IMR-90 (cell line): ENCODE measurements around the gene LTBP2. TPM values are rescaled to one million over a fixed set of nuclear protein-coding genes. Genes with fewer than 3 reads are reported as not detected.
A peak's percentile ranks its signal among the peaks of the same experiment; 100 is the strongest.

ENCODE experiments used
- ATAC-seq: fragments of 200-7000 bp; cut with Tn5 transposase; 2 replicates; pipeline ENCODE4 v1.9.1; 2020; ENCODE audit warnings: low read depth, mild to moderate bottlenecking, moderate library complexity
- BruUV-seq: library from RNA; stranded (reverse); fragments of 400-500 nt; replicated peaks from 2 replicates; lab custom pipeline; 2021; lab: Mats Ljungman, UMichigan
- CTCF ChIA-PET: fragments of 300-600 bp; formaldehyde crosslinking; extraction: SDS; loops from one replicate; lab custom pipeline; 2021; ENCODE audit warnings: antibody characterized with exemption; lab: Yijun Ruan, JAX
- POLR2A ChIA-PET: fragments of 300-600 bp; sonication (Branson Sonifier 250); formaldehyde crosslinking; loops from one replicate; lab custom pipeline; 2022; ENCODE audit warnings: antibody characterized with exemption; ENCODE audit not compliant: unreplicated experiment; lab: Charles Lee
- DNase-seq: peaks from one replicate; pipeline ENCODE4 v3.0.0; 2013
- H2AFZ ChIP-seq: replicated peaks from 2 replicates; pipeline ENCODE3; 2013; ENCODE audit warnings: low read length, mild to moderate bottlenecking; ENCODE audit not compliant: poor library complexity
- H2AK5ac ChIP-seq: 2 replicates; pipeline ENCODE4 v1.6.1; 2013; ENCODE audit warnings: low read depth, low read length, inconsistent platforms
- H2AK9ac ChIP-seq: replicated peaks from 2 replicates; pipeline ENCODE3; 2013; ENCODE audit warnings: mild to moderate bottlenecking, low read depth, low read length, moderate library complexity; ENCODE audit not compliant: poor library complexity
- H2BK120ac ChIP-seq: 2 replicates; pipeline ENCODE4 v1.6.1; 2013; ENCODE audit warnings: low read depth, low read length, inconsistent platforms
- H2BK15ac ChIP-seq: 3 replicates; pipeline ENCODE4 v1.6.1; 2013; ENCODE audit warnings: low read depth, low read length, inconsistent platforms
- H2BK20ac ChIP-seq: 2 replicates; pipeline ENCODE4 v1.6.1; 2013; ENCODE audit warnings: low read depth, mild to moderate bottlenecking, inconsistent platforms, low read length, moderate library complexity
- H2BK5ac ChIP-seq: 2 replicates; pipeline ENCODE4 v1.6.1; 2013; ENCODE audit warnings: mild to moderate bottlenecking, low read depth, low read length, inconsistent platforms; ENCODE audit not compliant: poor library complexity, severe bottlenecking
- H3K14ac ChIP-seq: replicated peaks from 2 replicates; pipeline ENCODE4 v1.6.1; 2013; ENCODE audit warnings: low read depth, low read length, inconsistent platforms
- H3K18ac ChIP-seq: 2 replicates; pipeline ENCODE4 v1.6.1; 2013; ENCODE audit warnings: low read depth, low read length, control low read depth
- H3K23ac ChIP-seq: 2 replicates; pipeline ENCODE4 v1.6.1; 2013; ENCODE audit warnings: low read depth, low read length, inconsistent platforms
- H3K27ac ChIP-seq: 2 replicates; pipeline ENCODE4 v1.5.1; 2013; ENCODE audit warnings: mild to moderate bottlenecking, control low read depth, low read length; ENCODE audit not compliant: insufficient read depth
- H3K27me3 ChIP-seq: 2 replicates; pipeline ENCODE4 v1.6.1; 2013; ENCODE audit warnings: low read length; ENCODE audit not compliant: control insufficient read depth, insufficient read depth
- H3K36me3 ChIP-seq: 2 replicates; pipeline ENCODE4 v1.6.1; 2013; ENCODE audit warnings: low read length, mixed read lengths; ENCODE audit not compliant: control insufficient read depth, insufficient read depth
- H3K4ac ChIP-seq: 2 replicates; pipeline ENCODE4 v1.6.1; 2013; ENCODE audit warnings: low read depth, low read length, inconsistent platforms
- H3K4me1 ChIP-seq: 2 replicates; pipeline ENCODE4 v1.6.1; 2013; ENCODE audit warnings: low read length, mixed read lengths; ENCODE audit not compliant: control insufficient read depth, insufficient read depth
- H3K4me2 ChIP-seq: 2 replicates; pipeline ENCODE4 v1.6.1; 2013; ENCODE audit warnings: low read depth, mild to moderate bottlenecking, control low read depth, low read length, moderate library complexity
- H3K4me3 ChIP-seq: 2 replicates; pipeline ENCODE4 v1.5.1; 2013; ENCODE audit warnings: low read depth, mild to moderate bottlenecking, control low read depth, low read length, moderate library complexity; ENCODE audit not compliant: insufficient read depth
- H3K56ac ChIP-seq: 2 replicates; pipeline ENCODE4 v1.6.1; 2013; ENCODE audit warnings: low read length, inconsistent platforms; ENCODE audit not compliant: insufficient read depth; ENCODE audit errors: extremely low read depth
- H3K79me1 ChIP-seq, 2 experiments: 2 replicates each; pipeline ENCODE4 v1.6.1; 2013; ENCODE audit warnings: low read length in 2 of 2, inconsistent platforms in 1 of 2, low read depth in 1 of 2
- H3K9ac ChIP-seq: 2 replicates; pipeline ENCODE4 v1.6.1; 2013; ENCODE audit warnings: low read depth, low read length, control low read depth
- H3K9me1 ChIP-seq: 2 replicates; pipeline ENCODE4 v1.6.1; 2013; ENCODE audit warnings: low read length, inconsistent platforms; ENCODE audit not compliant: insufficient read depth
- H3K9me3 ChIP-seq: 2 replicates; pipeline ENCODE4 v1.6.1; 2013; ENCODE audit warnings: low read length; ENCODE audit not compliant: control insufficient read depth, insufficient read depth
- H4K20me1 ChIP-seq: 2 replicates; pipeline ENCODE4 v1.6.1; 2013; ENCODE audit warnings: low read length, inconsistent platforms; ENCODE audit not compliant: insufficient read depth
- H4K5ac ChIP-seq: 2 replicates; pipeline ENCODE4 v1.6.1; 2013; ENCODE audit warnings: mild to moderate bottlenecking, low read depth, low read length, control low read depth
- H4K8ac ChIP-seq, 2 experiments: 2 replicates each; pipeline ENCODE4 v1.6.1; 2013; ENCODE audit warnings: low read depth in 2 of 2, low read length in 2 of 2, control low read depth in 1 of 2, inconsistent platforms in 1 of 2
- H4K91ac ChIP-seq: 2 replicates; pipeline ENCODE4 v1.6.1; 2013; ENCODE audit warnings: low read depth, low read length, inconsistent platforms; ENCODE audit not compliant: insufficient read depth
- BHLHE40 ChIP-seq: fragments of 150-350 bp; IDR thresholded peaks from 2 replicates; pipeline ENCODE4 v1.6.1; 2016; ENCODE audit warnings: mild to moderate bottlenecking, low read depth, low read length
- CEBPB ChIP-seq: IDR thresholded peaks from 2 replicates; pipeline ENCODE4 v1.6.1; 2012; ENCODE audit warnings: low read depth, low read length, improper control_type of control experiment
- CHD1 ChIP-seq: IDR thresholded peaks from 2 replicates; pipeline ENCODE4 v1.6.1; 2012; ENCODE audit warnings: low read depth, low read length, improper control_type of control experiment
- FOS ChIP-seq: fragments of 150-350 bp; IDR thresholded peaks from 2 replicates; pipeline ENCODE4 v1.6.1; 2016; ENCODE audit warnings: low read depth, low read length
- MAZ ChIP-seq: IDR thresholded peaks from 2 replicates; pipeline ENCODE4 v1.6.1; 2012; ENCODE audit warnings: low read depth, mild to moderate bottlenecking, low read length, improper control_type of control experiment, moderate library complexity, borderline replicate concordance
- MXI1 ChIP-seq: IDR thresholded peaks from 2 replicates; pipeline ENCODE4 v1.6.1; 2012; ENCODE audit warnings: low read depth, mild to moderate bottlenecking, low read length, moderate library complexity, borderline replicate concordance
- NFE2L2 ChIP-seq: fragments of 150-350 bp; IDR thresholded peaks from 2 replicates; pipeline ENCODE4 v1.6.1; 2016; ENCODE audit warnings: low read depth, mild to moderate bottlenecking, low read length
- POLR2A ChIP-seq: IDR thresholded peaks from 2 replicates; pipeline ENCODE4 v1.6.1; 2012; ENCODE audit warnings: mild to moderate bottlenecking, low read depth, low read length
- RAD21 ChIP-seq: IDR thresholded peaks from 2 replicates; pipeline ENCODE4 v1.6.1; 2012; ENCODE audit warnings: low read length, improper control_type of control experiment
- RCOR1 ChIP-seq: IDR thresholded peaks from 2 replicates; pipeline ENCODE4 v1.6.1; 2012; ENCODE audit warnings: mild to moderate bottlenecking, low read length, improper control_type of control experiment; ENCODE audit not compliant: insufficient replicate concordance
- SMC3 ChIP-seq: fragments of 150-350 bp; IDR thresholded peaks from 2 replicates; pipeline ENCODE4 v1.6.1; 2016; ENCODE audit warnings: low read depth, mild to moderate bottlenecking, antibody characterized with exemption, low read length, moderate library complexity
- WGBS, 2 experiments: methylation state at CpG; one replicate each; pipeline versions ENCODE4 v1.1.5 to v1.1.7; 2013; ENCODE audit warnings: missing lambda C conversion rate in 2 of 2; ENCODE audit not compliant: insufficient read length in 1 of 2; ENCODE audit errors: extremely low coverage in 2 of 2; 5-methylcytosine and 5-hydroxymethylcytosine counted together
- dilution Hi-C: fragments of 300-500 bp; cut with HindIII; formaldehyde crosslinking; loops from one replicate; pipeline ENCODE4 v1.14.3; 2018; ENCODE audit warnings: low sequenced_read_pairs; ENCODE audit not compliant: unreplicated experiment
- in situ Hi-C: fragments of 300-500 bp; cut with MboI; formaldehyde crosslinking; loops from 3 replicates; pipeline ENCODE4 v1.14.3; 2019; ENCODE audit warnings: low sequenced_read_pairs, inconsistent platforms, mixed read lengths
- intact Hi-C: fragments of 100-400 bp; cut with micrococcal nuclease; formaldehyde crosslinking; loops from 2 replicates; pipeline ENCODE4 v1.10.0; 2022
- polyA plus RNA-seq, 3 experiments: library from polyadenylated mRNA; depleted of rRNA; stranded (reverse); fragments of >200 nt; gene quantifications; 2 replicates each; pipeline ENCODE4 v1.2.3, GENCODE V29; 2012; ENCODE audit warnings: low replicate concordance in 1 of 3
- total RNA-seq: library from RNA; depleted of rRNA; stranded (reverse); fragments of >200 nt; gene quantifications from 2 replicates; pipeline ENCODE4 v1.2.3, GENCODE V29; 2012
- TF ChIP-seq, protein P1 (sequence below): fragments of 150-350 bp; IDR thresholded peaks from 2 replicates; pipeline ENCODE4 v1.6.1; 2017; ENCODE audit warnings: mild to moderate bottlenecking, antibody characterized with exemption, low read length, low read depth
- TF ChIP-seq, protein P2 (sequence below): conservative IDR thresholded peaks from 2 replicates; pipeline ENCODE4 v1.5.1; 2012; ENCODE audit warnings: mild to moderate bottlenecking, low read depth, low read length, improper control_type of control experiment
- TF ChIP-seq, protein P3 (sequence below): fragments of 150-350 bp; IDR thresholded peaks from 2 replicates; pipeline ENCODE4 v1.6.1; 2016; ENCODE audit warnings: low read depth, mild to moderate bottlenecking, low read length, moderate library complexity, borderline replicate concordance

Gene LTBP2
- total and polyA plus RNA-seq, 2 of the 4 experiments (the other 2 are of a cell fraction): 23.8 to 79.3 TPM

GRCh38 chr14:74647678-74648461, 35.8 kb upstream of the LTBP2 start:
- ChIA-PET CTCF (interaction anchor here (1.4 to 2.1 kb wide), 2 partner anchors 39 to 75 kb away, joined by 4 read pairs; no protein-coding TSS in a partner anchor), POLR2A (no interaction called here)
- H3K9me1 ChIP-seq: peaks cover 38% of the 10 kb centered on the region
- H2BK120ac ChIP-seq: peak overlapping the region; percentile 64; the same call in 1 of the 2 replicates
- no peak overlapping the region for H3K27ac ChIP-seq
- in situ Hi-C loops (no loop called here), intact Hi-C loops (no loop called here), dilution Hi-C loops (no loop called here)
- H2BK20ac ChIP-seq: peak overlapping the region; percentile 38; the same call in 1 of the 2 replicates
- no peak overlapping the region for H3K4me2 ChIP-seq
- no peaks in the 10 kb centered on the region for H3K9me3 ChIP-seq
- 0 out of 2 replicates have a peak overlapping the region, but pooled peaks have one; percentile 25 for H3K18ac ChIP-seq
- H4K20me1 ChIP-seq: no peaks in the 10 kb centered on the region
- no peak overlapping the region for H3K23ac ChIP-seq
- WGBS, 2 experiments: 69% methylated on average over 4 of the region's 7 CpGs; no CpG with 5 or more reads in 1 of the 2 experiments
- H3K79me1 ChIP-seq: peaks cover 0 to 10% of the 10 kb centered on the region in 2 experiments; a peak in 2 of 4 replicates
- peak overlapping the region; percentile 81 for H2AK5ac ChIP-seq
- DNase-seq (no peak), ATAC-seq (peak; percentile 23; the same call in 1 of the 2 replicates)
- H2BK15ac ChIP-seq: no peak overlapping the region
- H2AFZ ChIP-seq: peak overlapping the region; percentile 74
- H4K8ac ChIP-seq: peak overlapping the region in 1 of 2 experiments; percentile 45; a peak in 1 of 4 replicates
- no peak overlapping the region for H4K5ac ChIP-seq
- no peak overlapping the region for H3K4me3 ChIP-seq
- no peak overlapping the region for H2BK5ac ChIP-seq
- no peaks in the 10 kb centered on the region for H3K36me3 ChIP-seq
- H3K4me1 ChIP-seq: peaks cover 32% of the 10 kb centered on the region
- H3K9ac ChIP-seq: no peak overlapping the region
- peak overlapping the region; percentile 23 for H3K4ac ChIP-seq
- no peak overlapping the region for H2AK9ac ChIP-seq
- H3K56ac ChIP-seq: no peak overlapping the region
- peak overlapping the region; percentile 58; the same call in 1 of the 2 replicates for H3K14ac ChIP-seq
- no peaks in the 10 kb centered on the region for H3K27me3 ChIP-seq
- BruUV-seq: no TSS peak
- H4K91ac ChIP-seq: 0 out of 2 replicates have a peak overlapping the region, but pooled peaks have one; percentile 24
- no peak for TF ChIP-seq CHD1
- no peak for TF ChIP-seq CEBPB
- TF ChIP-seq, protein P1, sequence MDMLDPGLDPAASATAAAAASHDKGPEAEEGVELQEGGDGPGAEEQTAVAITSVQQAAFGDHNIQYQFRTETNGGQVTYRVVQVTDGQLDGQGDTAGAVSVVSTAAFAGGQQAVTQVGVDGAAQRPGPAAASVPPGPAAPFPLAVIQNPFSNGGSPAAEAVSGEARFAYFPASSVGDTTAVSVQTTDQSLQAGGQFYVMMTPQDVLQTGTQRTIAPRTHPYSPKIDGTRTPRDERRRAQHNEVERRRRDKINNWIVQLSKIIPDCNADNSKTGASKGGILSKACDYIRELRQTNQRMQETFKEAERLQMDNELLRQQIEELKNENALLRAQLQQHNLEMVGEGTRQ: no peak
- no peak for TF ChIP-seq SMC3
- TF ChIP-seq FOS: no peak
- no peak for TF ChIP-seq NFE2L2
- no peak for TF ChIP-seq MAZ
- no peak for TF ChIP-seq RCOR1
- no peak for TF ChIP-seq RAD21
- TF ChIP-seq, protein P2, sequence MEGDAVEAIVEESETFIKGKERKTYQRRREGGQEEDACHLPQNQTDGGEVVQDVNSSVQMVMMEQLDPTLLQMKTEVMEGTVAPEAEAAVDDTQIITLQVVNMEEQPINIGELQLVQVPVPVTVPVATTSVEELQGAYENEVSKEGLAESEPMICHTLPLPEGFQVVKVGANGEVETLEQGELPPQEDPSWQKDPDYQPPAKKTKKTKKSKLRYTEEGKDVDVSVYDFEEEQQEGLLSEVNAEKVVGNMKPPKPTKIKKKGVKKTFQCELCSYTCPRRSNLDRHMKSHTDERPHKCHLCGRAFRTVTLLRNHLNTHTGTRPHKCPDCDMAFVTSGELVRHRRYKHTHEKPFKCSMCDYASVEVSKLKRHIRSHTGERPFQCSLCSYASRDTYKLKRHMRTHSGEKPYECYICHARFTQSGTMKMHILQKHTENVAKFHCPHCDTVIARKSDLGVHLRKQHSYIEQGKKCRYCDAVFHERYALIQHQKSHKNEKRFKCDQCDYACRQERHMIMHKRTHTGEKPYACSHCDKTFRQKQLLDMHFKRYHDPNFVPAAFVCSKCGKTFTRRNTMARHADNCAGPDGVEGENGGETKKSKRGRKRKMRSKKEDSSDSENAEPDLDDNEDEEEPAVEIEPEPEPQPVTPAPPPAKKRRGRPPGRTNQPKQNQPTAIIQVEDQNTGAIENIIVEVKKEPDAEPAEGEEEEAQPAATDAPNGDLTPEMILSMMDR: no peak
- TF ChIP-seq POLR2A: no peak
- TF ChIP-seq, protein P3, sequence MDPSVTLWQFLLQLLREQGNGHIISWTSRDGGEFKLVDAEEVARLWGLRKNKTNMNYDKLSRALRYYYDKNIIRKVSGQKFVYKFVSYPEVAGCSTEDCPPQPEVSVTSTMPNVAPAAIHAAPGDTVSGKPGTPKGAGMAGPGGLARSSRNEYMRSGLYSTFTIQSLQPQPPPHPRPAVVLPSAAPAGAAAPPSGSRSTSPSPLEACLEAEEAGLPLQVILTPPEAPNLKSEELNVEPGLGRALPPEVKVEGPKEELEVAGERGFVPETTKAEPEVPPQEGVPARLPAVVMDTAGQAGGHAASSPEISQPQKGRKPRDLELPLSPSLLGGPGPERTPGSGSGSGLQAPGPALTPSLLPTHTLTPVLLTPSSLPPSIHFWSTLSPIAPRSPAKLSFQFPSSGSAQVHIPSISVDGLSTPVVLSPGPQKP: no peak
- TF ChIP-seq BHLHE40: no peak
- no peak for TF ChIP-seq MXI1
